ENCODE results near the gene CDC42BPG.

Gene CDC42BPG

GRCh38 chr11:64880240-64881001 is 36.0 kb upstream of the CDC42BPG start:
- DNase-seq (ENCODE audit: low read depth in 2 of 2): no peak

GRCh38 chr11:64879244-64879900 is 34.9 kb upstream of the CDC42BPG start:
- DNase-seq (ENCODE audit: low read depth in 2 of 2): no peak

GRCh38 chr11:64878494-64879243 is 34.2 kb upstream of the CDC42BPG start, which contains the start of gene EHD1:
Gene EHD1, minus strand, starts transcription at chr11:64878621. Its CDS starts 157 bp downstream, at chr11:64878464.
- peak; percentile 99 for DNase-seq (ENCODE audit: low read depth in 2 of 2)

- no peak for DNase-seq (ENCODE audit: low read depth in 2 of 2)
Observed at GRCh38 chr11:64878223-64878493, 33.7 kb upstream of the CDC42BPG start.

- DNase-seq (ENCODE audit: low read depth in 2 of 2): no peak
Observed at GRCh38 chr11:64877390-64878222, 33.2 kb upstream of the CDC42BPG start.

- no peak for DNase-seq (ENCODE audit: low read depth in 2 of 2)
Observed at GRCh38 chr11:64876835-64877341, 32.4 kb upstream of the CDC42BPG start.

- no peak for DNase-seq (ENCODE audit: low read depth in 2 of 2)
Observed at GRCh38 chr11:64876229-64876750, 31.8 kb upstream of the CDC42BPG start.

- DNase-seq (ENCODE audit: low read depth in 2 of 2): no peak
Observed at GRCh38 chr11:64875369-64876228, 31.1 kb upstream of the CDC42BPG start.

- no peak for DNase-seq (ENCODE audit: low read depth in 2 of 2)
Observed at GRCh38 chr11:64874308-64875240, 30.1 kb upstream of the CDC42BPG start.

- DNase-seq (ENCODE audit: low read depth in 2 of 2): no peak
Observed at GRCh38 chr11:64872790-64873488, 28.5 kb upstream of the CDC42BPG start.

GRCh38 chr11:64871492-64871891 is 27.0 kb upstream of the CDC42BPG start:
- DNase-seq (ENCODE audit: low read depth in 2 of 2): no peak

- no peak for DNase-seq (ENCODE audit: low read depth in 2 of 2)
Observed at GRCh38 chr11:64870893-64871466, 26.5 kb upstream of the CDC42BPG start.

GRCh38 chr11:64870176-64870892 is 25.9 kb upstream of the CDC42BPG start:
- no peak for DNase-seq (ENCODE audit: low read depth in 2 of 2)

- no peak for DNase-seq (ENCODE audit: low read depth in 2 of 2)
Observed at GRCh38 chr11:64869571-64870175, 25.2 kb upstream of the CDC42BPG start.

GRCh38 chr11:64868904-64869570 is 24.6 kb upstream of the CDC42BPG start:
- DNase-seq (ENCODE audit: low read depth in 2 of 2): no peak

- DNase-seq (ENCODE audit: low read depth in 2 of 2): no peak
Observed at GRCh38 chr11:64867748-64868462, 23.5 kb upstream of the CDC42BPG start.
